Activated CD8-positive, alpha-beta memory T cell treated with anti-CD3 and anti-CD28 coated beads for 24 hours (primary cell): ENCODE results near the gene HMGCL.
A peak's percentile ranks its signal among the peaks of the same experiment; 100 is the strongest.
"Not testable (repeated sequence)": the region's sequence is repeated elsewhere in the genome, so short reads cannot be mapped to it uniquely, and the experiment has no call there.

Source experiments
- DNase-seq: peaks from one replicate; pipeline ENCODE4 v3.0.0-alpha.2; 2020

HMGCL gene

GRCh38 chr1:23825762-23826522 lies 713 bp upstream of the HMGCL start:
- DNase-seq: no peak

- no peak for DNase-seq
Measured at GRCh38 chr1:23824711-23825075, 536 bp downstream of the HMGCL start.

- no peak for DNase-seq
Measured at GRCh38 chr1:23823767-23824166, 1.5 kb downstream of the HMGCL start.

- DNase-seq: no peak
Measured at GRCh38 chr1:23817633-23818032, 7.6 kb downstream of the HMGCL start.

GRCh38 chr1:23816906-23817305 lies 8.3 kb downstream of the HMGCL start:
- no peak for DNase-seq

GRCh38 chr1:23816361-23816760 lies 8.9 kb downstream of the HMGCL start:
- no peak for DNase-seq

- no peak for DNase-seq
Measured at GRCh38 chr1:23814016-23814415, 11.2 kb downstream of the HMGCL start.

- peak; percentile 78 for DNase-seq
Measured at GRCh38 chr1:23810818-23811540, 14.2 kb downstream of the HMGCL start.

GRCh38 chr1:23809751-23810171 lies 15.5 kb downstream of the HMGCL start:
- peak; percentile 89 for DNase-seq

- DNase-seq: no peak
Measured at GRCh38 chr1:23807453-23807852, 17.8 kb downstream of the HMGCL start.

GRCh38 chr1:23806280-23806679 lies 18.9 kb downstream of the HMGCL start:
- DNase-seq: no peak

- DNase-seq: no peak
Measured at GRCh38 chr1:23805025-23805424, 20.2 kb downstream of the HMGCL start.

GRCh38 chr1:23804183-23804835 lies 20.9 kb downstream of the HMGCL start:
- no peak for DNase-seq

- DNase-seq: no peak
Measured at GRCh38 chr1:23803674-23804073, 21.6 kb downstream of the HMGCL start.

- DNase-seq: not testable (repeated sequence)
Measured at GRCh38 chr1:23802809-23803342, 22.4 kb downstream of the HMGCL start.

- no peak for DNase-seq
Measured at GRCh38 chr1:23801876-23802275, 23.4 kb downstream of the HMGCL start.

GRCh38 chr1:23801338-23801748 lies 23.9 kb downstream of the HMGCL start:
- DNase-seq: no peak

GRCh38 chr1:23800400-23801337 lies 24.6 kb downstream of the HMGCL start, which contains the start of gene GALE:
Gene GALE (minus strand): TSS chr1:23800754. CDS start chr1:23799007, 1,747 bp downstream.
- peak; percentile 99 for DNase-seq

GRCh38 chr1:23799570-23800399 lies 25.4 kb downstream of the HMGCL start:
- DNase-seq: peak; percentile 72

GRCh38 chr1:23799255-23799569 lies 26.0 kb downstream of the HMGCL start:
- no peak for DNase-seq

GRCh38 chr1:23798662-23799142 lies 26.5 kb downstream of the HMGCL start:
- DNase-seq: no peak
